HFF-Myc (cell line): Measurements from ENCODE around the gene UNC5A.

ENCODE experiments used
- DNase-seq: peaks from one replicate; pipeline ENCODE4 v3.0.0-alpha.2; 2011; ENCODE audit warnings: low read depth; ENCODE audit errors: extremely low read depth
- H3K4me3 ChIP-seq: replicated peaks from 2 replicates; pipeline ENCODE4 v1.5.1; 2011; ENCODE audit warnings: low read depth, mild to moderate bottlenecking, control low read depth, low read length
- TF ChIP-seq, protein P1 (sequence below): IDR thresholded peaks from 2 replicates; pipeline ENCODE4 v1.5.1; 2012; ENCODE audit warnings: mild to moderate bottlenecking, low read depth, low read length, control low read depth; ENCODE audit errors: missing control alignments

Gene UNC5A

DNA sequence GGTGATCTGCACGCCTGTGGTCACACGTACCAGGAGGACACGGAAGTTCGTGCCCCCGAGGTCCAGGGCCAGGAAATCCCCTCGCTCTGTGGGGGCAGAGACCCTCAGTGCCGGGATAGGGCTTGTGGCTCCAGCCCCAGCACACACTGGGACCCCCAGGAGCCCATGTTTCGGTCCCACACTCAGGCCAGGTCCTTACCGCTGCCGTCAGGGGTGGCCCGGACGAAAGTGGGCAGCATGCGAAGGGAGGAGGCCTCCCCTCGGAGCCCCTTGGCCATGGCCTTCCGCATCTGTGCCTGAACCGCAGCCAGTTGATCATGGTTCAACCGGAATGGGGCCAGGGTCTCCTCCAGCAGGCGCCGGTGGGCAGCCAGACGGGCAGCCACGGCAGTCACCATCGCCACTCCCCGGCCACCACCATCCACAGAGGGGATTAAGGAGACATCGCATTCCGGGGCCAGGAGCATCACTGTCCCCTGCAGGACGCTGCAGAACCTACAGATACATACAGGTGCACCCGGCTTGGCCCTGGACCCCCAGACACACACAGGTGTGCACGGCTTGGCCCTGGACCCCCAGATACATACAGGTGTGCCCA is 77.0 kb downstream of the UNC5A start:
- DNase-seq, result no peak
- TF ChIP-seq, protein P1, sequence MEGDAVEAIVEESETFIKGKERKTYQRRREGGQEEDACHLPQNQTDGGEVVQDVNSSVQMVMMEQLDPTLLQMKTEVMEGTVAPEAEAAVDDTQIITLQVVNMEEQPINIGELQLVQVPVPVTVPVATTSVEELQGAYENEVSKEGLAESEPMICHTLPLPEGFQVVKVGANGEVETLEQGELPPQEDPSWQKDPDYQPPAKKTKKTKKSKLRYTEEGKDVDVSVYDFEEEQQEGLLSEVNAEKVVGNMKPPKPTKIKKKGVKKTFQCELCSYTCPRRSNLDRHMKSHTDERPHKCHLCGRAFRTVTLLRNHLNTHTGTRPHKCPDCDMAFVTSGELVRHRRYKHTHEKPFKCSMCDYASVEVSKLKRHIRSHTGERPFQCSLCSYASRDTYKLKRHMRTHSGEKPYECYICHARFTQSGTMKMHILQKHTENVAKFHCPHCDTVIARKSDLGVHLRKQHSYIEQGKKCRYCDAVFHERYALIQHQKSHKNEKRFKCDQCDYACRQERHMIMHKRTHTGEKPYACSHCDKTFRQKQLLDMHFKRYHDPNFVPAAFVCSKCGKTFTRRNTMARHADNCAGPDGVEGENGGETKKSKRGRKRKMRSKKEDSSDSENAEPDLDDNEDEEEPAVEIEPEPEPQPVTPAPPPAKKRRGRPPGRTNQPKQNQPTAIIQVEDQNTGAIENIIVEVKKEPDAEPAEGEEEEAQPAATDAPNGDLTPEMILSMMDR, result no peak
- H3K4me3 ChIP-seq, result no peak overlapping the region

GRCh38 chr5:176888016-176888864 is 77.9 kb downstream of the UNC5A start:
- TF ChIP-seq, protein P1, result no peak
- no peak overlapping the region for H3K4me3 ChIP-seq
- DNase-seq, result no peak

DNA sequence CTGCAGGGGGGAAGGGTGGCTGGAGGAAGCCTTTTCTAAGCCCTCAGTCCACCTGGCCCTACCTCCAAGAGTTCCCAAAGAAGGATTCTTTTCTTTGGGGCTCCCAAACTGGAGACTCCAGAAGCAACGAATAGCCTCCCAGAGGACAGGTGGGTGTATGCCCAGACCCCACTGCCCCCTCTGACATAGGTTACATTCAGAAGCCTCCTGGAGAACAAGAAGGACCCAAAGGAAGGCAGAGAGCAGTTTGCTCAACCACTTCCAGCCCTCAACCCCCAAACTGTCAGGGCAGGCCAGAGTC is 78.5 kb downstream of the UNC5A start:
- TF ChIP-seq, protein P1, result no peak
- DNase-seq, result no peak
- no peak overlapping the region for H3K4me3 ChIP-seq

DNA sequence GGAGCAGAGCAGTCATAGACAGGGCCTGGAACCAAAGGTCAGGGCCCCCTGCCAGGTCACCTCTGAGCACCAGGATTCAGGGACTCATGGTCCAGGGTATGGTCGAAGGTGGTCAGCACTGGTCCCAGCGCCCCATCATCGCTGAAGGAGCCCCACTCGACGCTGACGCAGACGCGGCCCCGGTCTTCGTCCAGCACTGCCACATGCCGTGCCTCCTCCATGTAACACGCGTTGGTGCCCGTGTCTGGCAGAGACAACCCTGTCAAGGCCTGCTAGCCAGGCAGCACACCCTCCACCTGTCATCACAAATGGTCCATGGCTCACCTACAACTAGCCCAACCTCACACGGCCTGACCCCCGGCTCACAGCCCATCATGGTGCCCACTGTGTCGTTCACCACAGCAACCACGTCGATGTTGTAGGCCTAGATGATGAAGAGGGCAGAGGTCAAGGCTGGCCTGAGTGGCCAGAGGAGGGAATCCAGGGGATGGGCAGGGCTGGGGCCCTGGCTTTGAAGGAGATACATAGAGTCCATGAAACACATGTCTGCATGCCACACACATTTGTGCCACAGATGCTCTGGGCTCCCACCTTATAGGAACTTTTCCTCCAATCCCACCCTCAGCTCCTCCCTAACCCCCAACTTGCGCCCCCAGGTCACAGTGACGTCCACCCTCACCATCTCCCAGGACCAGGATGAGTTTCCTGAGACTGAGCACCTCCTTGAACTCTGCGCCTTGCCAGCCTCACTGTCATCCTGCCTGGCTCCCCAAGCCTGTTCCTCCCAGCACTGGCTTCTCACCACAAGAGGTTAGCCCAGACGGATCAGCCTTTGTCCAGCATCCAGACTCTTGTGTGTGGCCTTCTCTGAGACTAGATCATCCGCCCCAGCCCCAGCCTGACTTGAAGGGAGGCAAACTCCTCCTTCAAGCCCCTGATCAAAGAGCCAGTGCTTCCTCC is 79.2 kb downstream of the UNC5A start:
- no peak for DNase-seq
- TF ChIP-seq, protein P1, result no peak

GRCh38 chr5:176890455-176891330 is 80.3 kb downstream of the UNC5A start:
- H3K4me3 ChIP-seq, result no peak overlapping the region
- DNase-seq, result no peak
- TF ChIP-seq, protein P1, result no peak

More for the DNA sequence above, 79.2 kb downstream of the UNC5A start:
- no peak overlapping the region for H3K4me3 ChIP-seq
